Gastrocnemius medialis (tissue), 4 donors: ENCODE data around the gene APOBEC3C.
"Not testable (repeated sequence)": the region's sequence is repeated elsewhere in the genome, so short reads cannot be mapped to it uniquely, and the experiment has no call there.

Experiments
- CTCF ChIP-seq, 5 experiments: fragments of 450-650 bp in 3 of 5; fragments of 200-600 bp in 2 of 5; sonication (generic) in 2 of 5; IDR thresholded peaks in 4 of 5; conservative IDR thresholded peaks in 1 of 5; 1 replicate in 4 of 5; 2 replicates in 1 of 5; pipeline ENCODE4 v1.5.1; 2016 to 2019; ENCODE audit warnings: antibody characterized with exemption in 5 of 5, mild to moderate bottlenecking in 3 of 5, moderate library complexity in 3 of 5
- POLR2A ChIP-seq, 2 donors: fragments of 450-650 bp; IDR thresholded peaks; one replicate each; pipeline ENCODE4 v1.6.1; 2017; ENCODE audit warnings: antibody characterized with exemption in 2 of 2, mild to moderate bottlenecking in 2 of 2, moderate library complexity in 2 of 2

GRCh38 chr22:39045136-39045535 is 31.1 kb downstream of the APOBEC3C start:
- TF ChIP-seq CTCF (IDR thresholded peaks at IDR 0.05 in 4 of 5, conservative IDR thresholded peaks at IDR 0.05 in 1 of 5); POLR2A (IDR thresholded peaks at IDR 0.05): not testable (repeated sequence)
